NCI-H748 (cell line): ENCODE measurements around the gene CLDND2.
A peak's percentile ranks its signal among the peaks of the same experiment; 100 is the strongest.

Experiments
- DNase-seq: peaks from one replicate; lab custom pipeline; 2025; ENCODE audit not compliant: unreplicated experiment; lab: John Stamatoyannopoulos, UW

Gene CLDND2

DNA sequence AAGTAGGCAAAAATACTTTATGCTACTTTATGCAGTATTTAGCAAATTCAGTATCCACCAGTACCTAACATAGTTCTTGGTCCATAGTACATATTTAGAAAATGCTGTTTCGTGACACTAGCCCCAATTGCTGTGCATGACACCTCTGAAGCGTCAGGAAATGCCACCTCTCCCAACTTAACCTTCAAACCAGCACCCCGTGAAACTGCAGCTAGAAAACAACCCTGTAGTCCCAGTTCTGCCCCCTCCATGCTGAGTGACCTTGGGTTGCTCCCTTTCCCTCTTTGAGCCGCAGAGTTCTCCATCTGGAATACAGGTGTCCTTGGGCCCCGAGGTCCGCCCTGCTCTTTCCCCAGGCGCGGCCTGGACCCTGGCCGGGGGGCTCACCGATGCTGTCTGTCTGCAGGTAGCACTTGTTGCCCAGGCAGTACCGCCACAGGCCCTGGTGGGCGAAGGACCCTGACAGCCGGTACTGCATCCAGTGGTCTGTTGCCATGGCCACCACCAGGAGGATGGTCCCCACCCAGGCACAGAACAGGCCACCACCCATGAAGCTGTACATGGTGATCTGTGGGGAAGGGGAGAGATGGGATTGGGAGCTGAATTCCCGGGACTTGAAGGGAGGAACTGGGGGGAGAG lies 18.2 kb upstream of the CLDND2 start:
- DNase-seq, result no peak

DNA sequence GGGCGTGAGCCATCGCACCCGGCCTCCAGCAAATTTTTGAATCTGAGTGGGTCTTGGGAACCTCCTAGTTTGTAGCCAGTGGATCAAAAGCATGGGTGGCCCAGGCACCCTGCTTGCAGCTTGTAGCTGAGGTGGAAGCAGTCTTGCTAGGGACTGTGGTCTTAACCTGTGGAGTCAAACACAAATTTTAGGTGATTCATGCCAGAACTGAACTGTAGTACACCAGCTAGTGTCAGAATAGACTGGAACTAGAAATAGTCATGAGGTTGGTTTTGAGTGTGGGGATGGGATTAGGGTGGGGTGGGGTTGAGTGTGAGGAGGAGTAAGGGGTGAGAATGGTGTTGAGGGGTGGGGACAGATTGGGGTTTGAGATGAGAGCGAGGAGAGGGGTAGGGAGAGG lies 13.2 kb upstream of the CLDND2 start:
- no peak for DNase-seq

DNA sequence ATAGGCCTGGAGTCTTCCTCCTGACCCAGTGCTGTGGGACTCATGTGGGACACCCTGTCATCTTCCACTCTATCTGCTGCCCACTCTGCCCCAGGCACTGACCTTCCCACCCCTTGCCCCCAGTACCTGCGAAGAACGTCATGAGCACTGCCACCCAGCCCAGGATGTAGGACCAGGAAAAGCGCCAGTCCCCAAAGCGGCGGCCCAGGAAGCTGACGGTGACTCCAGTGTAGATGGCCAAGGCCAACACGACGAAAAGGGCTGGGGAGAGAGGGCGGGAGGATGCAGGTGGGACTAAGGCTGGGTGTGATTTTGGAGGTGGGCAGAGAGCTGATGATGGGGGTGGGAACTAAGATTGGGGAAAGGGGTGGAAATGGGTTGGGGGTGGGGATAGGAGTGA lies 11.6 kb upstream of the CLDND2 start:
- DNase-seq, result no peak

DNA sequence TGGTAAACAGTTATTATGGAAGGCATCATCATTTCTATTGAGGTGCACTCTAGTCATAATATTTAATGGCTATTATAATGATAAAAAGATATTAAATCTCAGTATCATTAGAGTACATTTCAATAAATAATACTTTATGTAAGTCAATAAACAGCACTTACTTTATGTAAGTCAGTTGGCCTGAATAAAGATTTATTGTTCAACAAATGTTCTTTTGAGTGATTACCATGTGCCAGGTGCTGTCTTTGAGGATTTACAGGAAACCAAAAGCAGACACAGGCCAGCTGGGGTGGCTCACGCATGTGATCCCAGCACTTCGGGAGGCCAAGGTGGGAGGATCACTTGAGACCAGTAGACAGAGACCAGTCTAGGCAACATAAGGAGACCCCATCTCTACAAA lies 8.6 kb upstream of the CLDND2 start:
- no peak for DNase-seq

DNA sequence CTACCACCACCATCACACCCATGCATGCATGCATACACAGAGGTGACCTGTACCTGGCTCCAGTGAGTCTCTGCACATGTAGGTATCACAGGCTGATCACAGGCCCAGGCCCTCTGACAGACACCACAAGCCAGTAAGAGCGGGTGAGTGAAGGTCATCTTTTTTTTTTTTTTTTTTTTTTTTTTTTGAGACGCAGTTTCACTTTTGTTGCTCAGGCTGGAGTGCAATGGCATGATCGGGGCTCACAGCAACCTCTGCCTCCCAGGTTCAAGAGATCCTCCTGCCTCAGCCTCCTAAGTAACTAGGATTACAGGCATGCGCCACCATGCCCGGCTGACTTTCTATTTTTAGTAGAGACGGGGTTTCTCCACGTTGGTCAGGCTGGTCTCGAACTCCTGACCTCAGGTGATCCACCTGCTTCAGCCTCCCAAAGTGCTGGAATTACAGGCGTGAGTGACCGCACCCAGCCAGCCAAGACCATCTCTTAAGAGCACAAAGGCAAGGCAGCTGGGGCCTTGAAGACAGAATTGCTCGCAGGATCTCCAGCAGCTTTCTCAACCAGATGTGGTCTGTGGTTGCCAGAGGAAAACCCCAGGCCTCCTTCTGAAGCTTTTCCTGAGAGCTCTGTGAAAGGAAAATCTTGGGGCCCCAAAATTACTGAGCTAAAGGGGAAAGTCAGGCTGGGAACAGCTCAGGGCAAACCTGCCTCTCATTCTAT lies 6.9 kb upstream of the CLDND2 start:
- no peak for DNase-seq

GRCh38 chr19:51372649-51373504 lies 4.1 kb upstream of the CLDND2 start, which contains the start of gene NKG7:
Gene NKG7 (minus strand): TSS chr19:51372654. CDS start chr19:51372535, 119 bp downstream.
- DNase-seq, result no peak

GRCh38 chr19:51372021-51372648 lies 3.3 kb upstream of the CLDND2 start:
- DNase-seq, result no peak

DNA sequence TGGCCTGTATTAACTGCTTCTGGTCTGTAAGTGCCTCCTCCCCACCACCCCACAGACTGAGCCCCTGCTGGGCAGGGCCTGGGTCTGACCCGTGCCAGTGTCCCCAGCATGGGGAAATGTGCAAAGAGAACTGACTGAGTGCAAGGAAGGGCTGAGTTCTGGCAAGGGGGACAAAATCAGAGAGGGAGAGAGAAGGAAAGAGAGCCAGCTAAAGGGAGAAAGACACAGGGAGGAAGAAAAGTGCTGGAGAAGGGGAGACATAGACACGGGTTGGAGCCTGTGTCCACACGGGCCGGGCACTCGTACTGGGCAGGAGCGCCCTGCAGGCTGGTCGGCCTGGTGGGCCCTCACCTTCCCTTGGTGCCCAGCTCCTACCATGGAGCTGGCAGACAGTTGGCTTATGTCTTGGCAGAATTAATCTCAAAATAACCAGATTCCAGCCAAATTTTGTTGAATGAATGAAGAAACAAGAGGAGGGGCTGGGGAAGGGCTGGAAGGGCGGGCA lies 2.4 kb upstream of the CLDND2 start:
- no peak for DNase-seq

- no peak for DNase-seq
Observed at GRCh38 chr19:51370230-51370629, 1.4 kb upstream of the CLDND2 start.

GRCh38 chr19:51367565-51368365 lies 1.0 kb downstream of the CLDND2 start:
- DNase-seq, result peak; percentile 93

DNA sequence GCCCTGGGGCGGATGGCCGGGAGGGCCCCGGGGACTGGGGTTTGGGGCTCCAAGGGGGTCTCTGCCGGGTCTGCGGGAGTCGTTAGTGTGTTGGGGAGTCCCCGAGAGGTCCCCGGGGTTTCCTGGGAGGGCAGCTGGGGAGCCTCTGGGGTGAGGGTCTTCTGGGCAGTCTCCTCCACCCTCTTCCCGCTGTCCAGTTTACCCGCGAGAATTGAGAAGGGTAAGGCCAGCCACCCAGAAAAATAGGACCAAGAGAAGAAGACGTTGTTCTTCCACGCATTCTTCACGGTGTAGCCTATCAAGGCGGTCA lies 1.6 kb downstream of the CLDND2 start:
- DNase-seq, result no peak

DNA sequence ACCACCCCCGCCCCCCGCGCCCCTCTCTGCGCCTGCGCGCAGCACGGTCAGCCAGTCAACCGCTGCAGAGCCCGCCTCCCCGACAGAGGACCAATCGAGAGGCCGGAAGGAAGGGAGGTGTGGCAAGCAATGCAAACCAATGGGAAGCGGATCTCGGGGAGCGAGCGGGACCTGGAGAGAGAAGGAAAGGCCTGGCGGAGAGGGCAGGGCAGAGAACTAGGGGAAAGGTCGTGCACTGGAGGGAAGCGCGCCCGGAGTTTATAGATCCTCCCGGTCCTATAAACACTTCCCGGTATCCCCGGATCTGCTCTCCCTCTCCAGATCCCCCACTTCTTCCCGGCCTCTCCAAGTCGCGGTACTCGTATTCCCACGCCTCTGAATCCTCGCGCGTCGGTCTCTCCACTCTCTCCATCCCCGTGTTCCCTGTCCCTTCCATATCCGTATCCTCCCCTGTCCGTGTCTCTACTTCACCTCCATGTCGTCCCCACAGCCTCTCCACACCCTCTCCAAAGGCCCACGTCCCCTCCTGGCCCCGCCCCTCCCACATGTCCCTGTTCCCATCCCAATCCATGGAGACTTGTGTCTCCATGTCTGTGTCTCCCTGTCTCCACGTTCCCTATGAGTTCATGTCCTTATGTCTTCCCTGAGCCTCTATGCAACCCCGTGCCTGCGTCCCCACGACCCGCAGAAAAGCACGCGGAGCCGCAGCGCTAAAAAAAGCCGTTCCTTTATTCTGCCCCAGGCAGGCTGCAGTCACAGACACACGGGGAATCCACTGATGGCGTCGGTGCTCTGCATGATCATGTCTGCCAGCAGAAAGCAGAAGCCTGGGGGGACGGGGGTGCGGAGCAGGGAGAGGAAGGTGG lies 2.2 kb downstream of the CLDND2 start:
- peak; percentile 97 for DNase-seq

DNA sequence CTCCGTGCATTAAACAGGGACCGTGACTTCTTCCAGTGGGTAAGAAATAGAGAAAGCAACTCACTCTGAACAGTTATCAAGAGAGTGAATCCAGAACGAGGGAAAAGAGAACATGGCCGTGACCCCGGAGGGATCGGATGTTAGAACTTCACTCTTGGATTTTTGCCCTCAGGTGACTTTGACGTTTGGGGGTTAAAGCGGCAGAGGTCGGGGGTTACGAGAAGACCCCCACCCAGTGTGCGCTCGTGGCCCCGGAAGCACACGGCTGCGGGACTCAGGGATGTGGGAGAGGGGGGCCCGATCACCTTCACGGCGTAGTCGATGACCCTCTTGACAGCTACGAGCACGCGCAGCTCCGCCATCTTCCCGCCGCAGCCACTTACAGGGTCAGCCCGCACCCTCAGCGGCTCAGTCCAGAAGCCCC lies 2.8 kb downstream of the CLDND2 start, which contains the start of gene ETFB:
ETFB (minus strand) TSS at position 424 of the 424 bp plus-strand sequence; CDS start at position 362, 62 bp downstream.
- no peak for DNase-seq

GRCh38 chr19:51365211-51365964 lies 3.4 kb downstream of the CLDND2 start:
- DNase-seq, result no peak

DNA sequence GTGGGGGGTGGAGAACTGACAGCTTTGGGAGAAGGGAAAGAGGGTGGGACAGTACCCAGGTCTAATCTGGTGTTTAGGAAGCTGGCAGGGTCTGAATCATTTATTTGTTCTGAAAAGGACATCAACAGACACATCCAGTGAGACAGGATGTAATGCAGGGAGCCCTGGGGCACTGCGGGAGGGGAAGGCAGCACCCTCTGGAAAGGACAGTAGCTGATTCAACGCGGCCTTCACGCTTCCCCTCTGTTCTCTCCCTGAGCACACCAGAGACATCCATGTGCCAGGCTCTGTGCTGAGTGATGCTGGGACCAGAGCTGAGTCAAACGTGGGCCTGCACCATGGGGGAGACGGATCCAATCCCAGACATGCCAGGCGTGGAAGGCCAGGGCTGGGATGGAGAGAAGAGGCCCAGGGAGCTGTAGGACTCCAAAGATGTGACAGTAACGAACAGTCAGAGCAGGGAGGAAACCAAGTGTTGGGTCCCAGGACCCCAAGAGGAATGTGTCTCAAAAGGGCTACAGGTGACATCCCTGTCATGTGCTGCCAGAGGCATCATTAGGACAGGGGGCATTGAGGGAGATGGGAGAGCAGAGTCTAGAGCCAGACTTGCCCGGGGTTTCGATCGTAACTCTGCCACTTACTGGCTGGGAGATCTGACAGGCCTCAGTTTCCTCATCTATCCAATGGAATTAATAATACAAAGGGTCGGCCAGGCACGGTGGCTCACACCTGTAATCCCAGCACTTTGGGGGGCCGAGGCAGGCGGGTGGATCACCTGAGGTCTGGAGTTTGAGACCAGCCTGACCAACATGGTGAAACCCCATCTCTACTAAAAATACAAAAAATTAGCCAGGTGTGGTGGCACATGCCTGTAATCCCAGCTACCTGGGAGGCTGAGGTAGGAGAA lies 4.3 kb downstream of the CLDND2 start:
- no peak for DNase-seq

DNA sequence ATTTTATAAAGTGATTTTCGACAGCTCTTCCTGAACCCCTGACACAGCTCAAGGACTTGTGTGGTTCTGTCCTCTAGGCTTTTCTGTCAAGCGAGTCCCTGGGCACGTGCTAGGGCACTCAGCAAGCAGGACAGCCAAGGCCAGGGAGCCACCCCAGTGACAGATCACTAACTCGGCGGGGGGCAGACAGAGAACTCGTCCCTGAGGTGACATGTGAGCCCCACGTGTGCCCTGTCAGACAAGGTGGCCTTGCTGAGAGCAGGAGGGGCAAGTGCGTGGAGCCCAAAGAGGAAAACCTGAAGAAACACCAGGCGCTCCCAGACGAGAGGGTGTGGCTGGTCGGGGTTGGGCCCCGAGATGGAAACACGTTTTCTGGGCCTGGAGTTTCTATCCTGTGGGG lies 7.6 kb downstream of the CLDND2 start:
- no peak for DNase-seq

DNA sequence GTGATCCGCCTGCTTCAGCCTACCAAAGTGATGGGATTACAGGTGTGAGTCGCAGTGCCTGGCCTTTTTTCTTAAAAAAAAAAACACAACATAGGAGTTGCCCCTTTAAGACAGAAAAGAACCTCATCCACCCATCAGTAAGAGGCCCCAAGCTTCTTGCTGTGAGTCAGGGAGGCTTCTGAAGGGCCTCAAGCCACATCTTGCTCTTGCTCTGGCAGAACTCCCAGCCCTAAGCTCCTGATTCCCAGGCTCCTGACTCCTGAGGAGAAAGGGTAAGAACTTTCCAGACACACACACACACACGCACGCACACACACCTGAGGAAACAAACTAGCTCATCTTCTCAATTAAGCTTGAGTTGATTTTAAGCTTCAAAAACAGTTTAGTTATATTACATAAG lies 9.5 kb downstream of the CLDND2 start:
- DNase-seq, result no peak

- no peak for DNase-seq
Observed at GRCh38 chr19:51357952-51358351, 10.9 kb downstream of the CLDND2 start.
